GOT3 (cell line): ENCODE data around the gene NKX6-2.

ENCODE experiments used
- DNase-seq: peaks from one replicate; lab custom pipeline; 2025; ENCODE audit warnings: mixed read lengths; lab: John Stamatoyannopoulos, UW

Gene NKX6-2

DNA sequence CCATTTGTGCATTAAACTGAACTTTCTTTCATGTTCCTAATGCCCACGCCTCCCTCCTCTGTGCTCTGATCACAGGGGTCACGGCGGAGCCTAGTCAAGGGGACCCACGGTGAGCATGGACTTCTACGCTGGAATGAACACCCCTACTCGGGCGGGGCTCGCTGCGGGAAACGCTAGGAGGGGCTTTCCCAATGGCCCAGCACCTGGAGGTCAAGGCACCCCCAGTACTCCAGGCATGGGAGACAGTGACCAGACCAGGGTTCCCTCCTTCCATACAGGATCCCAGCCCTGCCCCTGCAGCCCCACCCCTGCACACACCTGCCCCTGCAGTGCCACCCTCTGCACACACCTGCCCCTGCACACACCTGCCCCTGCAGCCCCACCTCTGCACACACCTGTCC lies 27.1 kb upstream of the NKX6-2 start:
- DNase-seq, result no peak

GRCh38 chr10:132812520-132812919 lies 26.6 kb upstream of the NKX6-2 start:
- DNase-seq, result no peak

DNA sequence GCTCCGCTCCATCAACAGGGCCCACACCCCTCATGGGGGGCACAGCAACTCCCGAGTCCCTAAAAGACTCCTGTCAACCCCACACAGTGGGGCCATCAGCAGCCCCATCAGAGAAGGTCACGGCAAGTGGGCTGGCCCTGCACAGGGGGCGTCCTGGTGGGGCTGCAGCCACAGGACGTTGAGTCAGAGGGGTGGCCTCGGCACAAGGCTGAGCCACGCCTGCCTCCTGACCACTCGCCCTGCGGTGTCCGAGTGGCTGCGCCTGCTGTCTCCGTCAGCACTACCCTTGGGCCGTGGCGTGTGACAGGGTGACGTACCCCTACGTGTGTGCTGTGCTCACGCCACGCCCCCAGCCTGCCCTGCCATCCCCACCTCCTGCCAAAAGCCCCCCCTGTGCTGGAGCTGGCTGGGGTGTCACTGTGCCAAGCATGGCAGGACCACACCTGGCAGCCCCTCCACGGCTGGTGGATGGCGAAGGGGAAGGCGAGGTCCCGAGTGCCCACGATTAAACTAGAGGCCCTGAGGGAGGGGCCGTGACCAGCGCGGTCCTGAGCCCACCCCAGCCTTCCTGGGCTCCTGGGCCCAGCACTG lies 26.0 kb upstream of the NKX6-2 start:
- no peak for DNase-seq

DNA sequence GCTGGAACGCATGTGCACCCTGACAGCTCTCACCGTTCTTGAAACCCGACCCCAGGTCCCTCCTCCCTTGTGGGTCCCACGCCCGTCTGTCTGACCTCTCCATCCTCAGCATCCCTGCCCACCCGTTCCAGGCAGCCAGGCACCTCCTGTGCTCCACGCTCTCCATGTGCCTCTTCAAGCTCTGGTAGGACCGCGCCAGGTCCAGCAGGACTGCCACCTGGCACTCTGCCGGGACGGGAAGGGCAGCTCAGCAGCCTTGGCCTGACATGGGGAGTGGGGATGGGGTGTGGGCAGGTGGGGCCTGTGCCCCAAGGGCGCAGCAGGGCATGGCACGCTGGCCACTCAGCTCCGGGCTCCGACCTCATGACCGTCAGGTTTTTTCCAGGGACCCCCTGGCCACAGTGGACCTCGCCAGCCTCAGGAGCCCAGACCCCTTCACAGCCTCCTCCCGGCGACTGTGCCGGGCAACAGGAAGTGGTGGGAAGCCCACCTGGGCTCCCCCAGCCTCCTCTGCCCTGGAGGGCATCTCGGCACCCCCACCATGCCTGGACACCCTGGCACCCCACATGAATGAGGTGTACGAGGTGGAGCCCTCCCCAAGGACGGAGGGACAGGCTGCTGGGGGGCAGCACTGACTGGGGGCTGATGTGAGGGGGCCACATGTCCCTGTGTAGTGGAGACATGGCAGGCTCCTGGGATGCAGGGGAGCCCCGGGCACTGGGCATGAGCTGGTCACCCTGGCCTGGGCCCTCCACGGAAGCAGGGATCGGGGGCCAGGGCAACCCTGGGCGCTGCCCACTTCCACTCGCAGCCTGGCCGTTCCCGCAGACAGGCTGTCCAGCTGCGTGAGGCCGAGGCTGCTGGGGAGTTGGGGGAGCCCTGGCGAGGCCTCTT lies 25.1 kb upstream of the NKX6-2 start:
- DNase-seq, result no peak

DNA sequence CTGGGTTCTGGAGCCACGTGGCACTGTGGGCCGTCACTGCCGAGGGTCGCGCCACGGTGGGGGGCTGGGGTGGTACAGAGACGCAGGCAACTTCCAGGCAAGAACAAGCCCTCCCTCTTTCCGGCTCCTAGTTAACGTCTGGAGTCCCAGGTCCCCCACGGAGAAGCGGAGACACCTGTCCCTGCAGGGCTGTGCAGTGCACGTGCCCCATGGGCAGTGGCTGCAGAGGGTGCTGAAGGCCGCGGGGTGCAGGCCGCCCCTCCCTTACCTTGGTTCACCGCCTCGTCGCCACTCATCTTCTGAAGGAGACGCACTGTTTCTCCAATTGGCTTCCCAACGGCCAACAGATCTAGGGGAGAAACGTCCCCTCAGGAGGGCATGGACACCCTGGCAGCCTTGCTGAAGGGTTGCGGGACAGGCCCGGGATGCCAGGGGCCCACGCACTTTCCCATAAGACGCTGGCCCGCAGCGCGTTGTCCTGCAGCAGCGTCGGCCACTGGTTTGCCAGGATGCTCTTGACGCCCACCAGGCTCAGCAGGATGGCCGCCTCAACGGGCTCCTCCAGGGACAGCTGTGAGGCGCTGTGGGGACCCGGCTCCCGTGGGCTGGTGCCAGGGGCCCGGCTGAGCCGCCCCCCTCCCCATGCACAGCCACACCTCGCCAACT lies 24.3 kb upstream of the NKX6-2 start:
- DNase-seq, result no peak

DNA sequence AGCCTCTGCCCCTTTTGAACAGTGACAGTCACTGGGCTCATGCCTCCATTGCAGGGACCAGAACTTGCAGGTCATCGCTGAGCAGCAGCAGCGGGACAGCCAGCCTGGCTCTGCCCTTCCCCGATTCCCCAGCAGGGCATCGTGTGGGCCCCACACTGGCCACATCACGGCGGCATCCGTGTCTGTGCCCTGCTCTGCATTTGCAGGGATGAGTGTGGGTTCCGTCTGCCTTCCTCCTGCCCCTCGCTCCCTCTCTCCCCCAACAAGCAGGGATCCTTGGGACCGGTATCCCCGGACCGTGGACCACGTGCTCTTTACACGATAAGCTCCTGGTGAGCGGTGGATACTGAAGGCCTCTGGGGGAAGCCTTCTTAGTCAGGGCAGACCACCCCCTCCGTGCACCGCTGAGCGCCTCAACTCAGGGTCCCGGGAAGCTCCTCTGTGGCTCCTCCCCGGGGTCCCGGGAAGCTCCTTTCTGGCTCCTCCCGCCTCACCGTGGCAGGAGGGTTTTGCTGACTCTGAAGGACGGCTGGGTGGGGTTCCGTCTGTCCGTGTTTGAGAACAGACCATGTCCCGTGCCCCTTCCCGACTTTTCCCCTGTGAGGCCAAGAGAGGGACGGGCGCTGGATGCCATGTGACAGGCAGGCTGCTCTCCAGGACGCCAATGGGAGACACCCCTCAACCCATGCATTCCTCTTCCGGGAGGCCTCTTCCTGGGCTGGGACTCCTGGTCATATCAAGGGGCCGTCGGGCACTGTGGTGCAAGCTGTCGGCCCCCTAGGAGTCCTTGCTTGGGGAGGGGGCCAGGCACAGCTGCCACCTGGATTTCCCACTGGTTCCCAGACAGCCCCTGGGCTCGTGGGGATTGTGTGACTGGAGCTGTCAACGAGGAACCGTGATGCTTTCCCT lies 23.5 kb upstream of the NKX6-2 start:
- no peak for DNase-seq

GRCh38 chr10:132808383-132809231 lies 22.7 kb upstream of the NKX6-2 start:
- DNase-seq, result no peak

DNA sequence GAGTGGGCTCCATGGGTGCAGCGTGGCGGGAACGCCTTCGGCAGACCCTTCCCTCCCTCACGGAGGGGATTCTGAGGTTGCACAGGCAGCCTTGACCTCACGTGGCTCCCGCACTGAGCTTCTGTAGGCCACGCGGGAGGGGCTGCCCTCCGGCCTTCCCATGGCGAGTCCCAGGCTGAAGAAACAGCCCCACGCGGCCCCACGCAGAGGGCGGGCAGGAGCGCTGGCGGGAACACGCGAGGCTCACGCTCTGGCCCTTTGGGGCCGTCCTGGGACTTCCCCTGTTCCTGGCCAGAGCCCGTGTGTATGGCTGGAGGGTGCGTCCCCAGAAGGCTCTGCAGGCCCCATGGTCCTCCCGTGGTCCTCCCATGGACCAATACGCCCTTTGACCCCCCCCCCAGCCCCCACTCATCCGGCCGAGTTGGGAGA lies 21.7 kb upstream of the NKX6-2 start:
- DNase-seq, result no peak

- no peak for DNase-seq
Measured at GRCh38 chr10:132806561-132807003, 20.6 kb upstream of the NKX6-2 start.

DNA sequence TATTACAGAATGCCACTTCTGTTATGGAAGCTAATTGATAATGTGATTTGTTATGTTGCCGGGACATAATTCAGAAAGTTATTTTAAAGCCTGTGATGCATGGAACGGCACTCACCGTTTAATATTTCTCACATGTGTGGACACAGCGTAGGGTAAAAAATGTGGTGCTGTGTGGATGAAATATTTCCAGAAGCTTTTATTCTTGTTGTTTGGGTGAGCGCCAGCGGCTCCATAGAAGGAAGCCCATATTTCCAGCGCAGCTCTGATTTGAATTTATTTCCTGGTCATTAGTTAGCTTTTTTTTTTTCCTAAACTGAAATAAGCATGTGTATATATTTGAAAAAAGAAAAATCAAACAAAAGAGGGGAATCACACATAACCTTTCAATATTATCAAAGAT lies 20.2 kb upstream of the NKX6-2 start:
- no peak for DNase-seq

DNA sequence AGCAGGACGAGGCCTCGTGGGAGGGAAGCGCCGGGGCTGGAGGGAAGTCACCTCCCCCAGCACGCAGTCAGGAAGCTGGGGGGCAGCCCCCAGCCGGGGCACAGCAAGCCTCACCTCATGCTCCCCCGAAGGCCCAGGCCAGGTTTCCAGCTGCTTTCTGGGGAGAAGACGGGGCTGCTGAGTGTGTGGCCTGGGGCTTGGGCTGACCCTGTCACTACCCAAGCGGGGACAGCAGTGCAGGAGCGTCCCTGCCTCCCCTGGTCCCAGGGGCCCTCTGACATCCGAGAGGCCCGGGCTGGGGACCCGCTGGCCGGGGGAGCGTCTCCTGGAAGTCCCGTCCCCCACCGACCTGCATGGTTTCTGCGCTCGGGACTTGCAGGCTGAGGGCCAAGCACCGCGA lies 19.7 kb upstream of the NKX6-2 start:
- no peak for DNase-seq

- no peak for DNase-seq
Measured at GRCh38 chr10:132804785-132805426, 19.0 kb upstream of the NKX6-2 start.

DNA sequence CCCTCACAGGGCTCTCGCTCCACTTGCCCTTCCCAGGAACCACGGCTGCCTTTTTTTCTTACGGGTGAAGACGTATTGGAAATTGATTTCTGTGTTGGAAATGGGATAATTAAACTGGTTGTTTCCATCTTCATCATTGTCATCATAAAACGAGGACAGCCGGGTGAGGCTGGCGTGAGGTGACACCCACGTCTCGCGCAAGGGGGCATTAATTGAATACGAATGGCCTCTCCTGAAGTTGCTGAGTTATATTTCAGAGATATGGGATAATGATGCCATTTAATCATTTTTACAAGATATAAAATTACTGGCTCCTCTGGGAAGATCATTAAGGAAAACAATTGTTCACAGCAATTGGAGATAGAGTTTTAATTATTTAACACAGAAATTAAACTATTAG lies 18.3 kb upstream of the NKX6-2 start:
- no peak for DNase-seq

DNA sequence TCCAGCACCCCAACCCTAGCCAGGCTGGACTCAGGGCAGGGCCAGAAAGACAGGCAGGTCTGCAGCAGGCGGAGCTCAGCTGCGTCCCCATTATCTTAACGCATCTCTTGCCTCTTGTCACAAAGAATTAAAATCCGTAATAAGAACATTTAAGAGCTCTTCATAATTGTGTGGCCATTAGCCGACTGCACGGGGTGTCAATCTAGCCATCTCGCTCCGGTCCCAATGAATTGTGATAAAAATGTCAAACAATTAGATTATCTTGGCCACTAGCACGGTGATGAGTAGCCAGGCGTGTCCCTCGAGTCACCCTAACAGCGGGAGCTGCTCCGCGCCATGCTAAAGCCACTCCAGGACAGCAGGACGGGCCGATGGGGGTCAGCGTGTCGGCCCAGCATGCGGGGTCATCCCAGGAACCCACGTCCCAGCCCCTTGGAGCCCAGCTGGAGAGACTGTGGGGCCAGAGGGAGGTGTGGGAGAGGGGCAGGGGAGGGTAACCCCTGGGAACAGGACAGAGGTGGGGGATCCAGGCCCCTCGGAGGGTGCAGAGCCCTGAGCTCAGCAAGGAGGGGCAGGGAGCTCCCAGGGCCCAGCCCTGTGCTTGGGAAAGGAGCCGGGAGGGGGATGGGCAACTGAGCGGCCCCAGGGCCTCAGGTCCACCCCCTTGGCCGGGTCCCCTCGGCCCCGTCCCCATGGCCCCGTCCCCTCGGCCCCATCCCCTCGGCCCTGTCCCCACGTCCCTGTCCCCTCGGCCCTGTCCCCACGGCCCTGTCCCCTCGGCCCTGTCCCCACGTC lies 17.7 kb upstream of the NKX6-2 start:
- DNase-seq, result no peak

DNA sequence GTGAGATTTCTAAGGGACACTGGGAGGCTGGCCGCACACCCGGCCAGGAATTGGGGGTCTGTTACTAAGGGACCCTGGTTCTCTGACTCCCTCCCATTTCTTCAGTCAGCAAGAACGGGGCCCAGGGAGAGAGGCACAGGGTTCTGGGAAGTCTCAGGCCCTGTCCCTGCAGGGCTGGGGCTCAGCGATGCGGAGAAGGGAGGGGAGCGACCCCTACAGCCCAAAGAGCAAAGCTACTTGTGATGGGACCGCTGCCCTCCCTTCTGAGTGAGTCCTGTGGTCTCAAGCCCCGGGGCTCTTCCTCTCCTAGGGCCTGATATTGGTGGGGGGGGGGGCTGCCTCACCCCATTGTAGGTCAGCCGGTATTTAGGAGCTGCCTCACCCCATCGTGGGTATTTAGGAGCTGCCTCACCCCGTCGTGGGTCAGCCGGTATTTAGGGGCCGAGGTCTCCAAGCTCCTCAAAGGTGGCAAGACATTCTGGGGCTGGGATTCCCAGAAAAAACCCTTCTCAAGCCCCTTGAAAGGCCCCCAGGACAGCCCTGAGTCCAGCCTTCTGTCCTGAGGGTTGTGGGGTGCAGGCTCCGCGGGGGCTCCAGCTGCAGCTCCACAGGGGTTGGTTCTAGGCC lies 16.9 kb upstream of the NKX6-2 start:
- no peak for DNase-seq

GRCh38 chr10:132802048-132802447 lies 16.1 kb upstream of the NKX6-2 start:
- DNase-seq, result no peak

- no peak for DNase-seq
Measured at GRCh38 chr10:132799865-132800264, 13.9 kb upstream of the NKX6-2 start.

DNA sequence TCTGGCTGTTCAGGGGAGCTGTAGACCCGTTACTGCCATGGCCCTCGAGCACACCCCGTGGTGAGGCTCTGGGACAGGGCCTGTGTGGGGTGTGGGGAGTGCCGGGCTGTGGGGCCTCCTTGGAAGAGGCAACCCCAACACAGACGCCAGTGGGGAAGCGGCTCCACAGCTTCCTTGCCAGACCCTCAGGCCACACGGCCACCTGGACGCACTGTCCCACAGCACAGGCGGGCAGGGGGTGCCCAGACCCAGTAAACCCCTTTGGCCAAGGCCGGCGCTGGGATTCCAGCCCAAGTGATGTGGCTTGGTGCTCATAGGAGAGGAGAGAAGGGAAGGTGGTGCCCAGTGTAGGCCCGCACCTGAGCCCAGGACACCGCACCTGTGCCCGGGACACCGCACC lies 12.9 kb upstream of the NKX6-2 start:
- no peak for DNase-seq

DNA sequence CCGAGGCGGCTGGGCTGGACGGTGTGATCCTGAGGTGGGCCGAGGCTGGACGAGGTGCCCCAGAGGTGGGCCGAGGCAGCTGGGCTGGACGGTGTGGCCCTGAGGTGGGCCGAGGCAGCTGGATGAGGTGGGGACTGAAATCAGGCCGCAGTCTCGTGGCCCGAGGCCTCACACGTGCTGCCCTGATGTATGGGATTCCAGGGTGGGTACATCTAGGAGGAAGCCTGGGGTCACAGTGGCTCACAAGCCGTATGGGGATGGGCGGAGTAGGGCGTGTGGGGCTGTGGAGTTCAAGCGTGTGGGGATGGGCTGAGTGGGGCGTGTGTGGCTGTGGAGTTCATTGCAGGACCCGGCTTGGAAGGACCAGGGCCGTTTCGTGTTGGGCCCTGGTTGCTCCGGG lies 12.5 kb upstream of the NKX6-2 start:
- no peak for DNase-seq
